ENCODE results near the gene AKAP8L. TPM values are rescaled to one million over a fixed set of nuclear protein-coding genes. Genes with fewer than 3 reads are reported as not detected.
A peak's percentile ranks its signal among the peaks of the same experiment; 100 is the strongest.

AKAP8L gene
- total RNA-seq, 1 donor from 2014 or later = 75.3 TPM

- H3K4me3 ChIP-seq (ENCODE audit: low read depth, low read length) = no peak overlapping the region
- no peak for DNase-seq (ENCODE audit: low read depth)
- no peak for TF ChIP-seq CTCF (IDR thresholded peaks at IDR 0.05; ENCODE audit: insufficient read depth, low read length, severe bottlenecking)
- no peak for FAIRE-seq
- H3K36me3 ChIP-seq (ENCODE audit: control insufficient read depth, insufficient read depth, low read length) = no peaks in the 10 kb centered on the region
- peaks cover 17% of the 10 kb centered on the region for H3K27me3 ChIP-seq (ENCODE audit: control insufficient read depth, insufficient read depth, low read length)
These were observed 37.2 kb upstream of the AKAP8L start for GRCh38 chr19:15455996-15456395.

- FAIRE-seq (no peak), DNase-seq (ENCODE audit: low read depth) (no peak)
These were observed 35.4 kb upstream of the AKAP8L start for GRCh38 chr19:15453906-15454860.

GRCh38 chr19:15453091-15453578 lies 34.3 kb upstream of the AKAP8L start:
- H3K27me3 ChIP-seq (ENCODE audit: control insufficient read depth, insufficient read depth, low read length) = peaks cover 14% of the 10 kb centered on the region
- no peak for FAIRE-seq
- no peak for DNase-seq (ENCODE audit: low read depth)
- no peaks in the 10 kb centered on the region for H3K36me3 ChIP-seq (ENCODE audit: control insufficient read depth, insufficient read depth, low read length)
- H3K4me3 ChIP-seq (ENCODE audit: low read depth, low read length) = peak overlapping the region; percentile 30
- TF ChIP-seq CTCF (IDR thresholded peaks at IDR 0.05; ENCODE audit: insufficient read depth, low read length, severe bottlenecking) = peak; percentile 40

More at GRCh38 chr19:15453906-15454860, 35.4 kb upstream of the AKAP8L start:
- H3K4me3 ChIP-seq (ENCODE audit: low read depth, low read length) = no peak overlapping the region
- TF ChIP-seq CTCF (IDR thresholded peaks at IDR 0.05; ENCODE audit: insufficient read depth, low read length, severe bottlenecking) = peak; percentile 23
- peaks cover 17% of the 10 kb centered on the region for H3K27me3 ChIP-seq (ENCODE audit: control insufficient read depth, insufficient read depth, low read length)
- no peaks in the 10 kb centered on the region for H3K36me3 ChIP-seq (ENCODE audit: control insufficient read depth, insufficient read depth, low read length)

GRCh38 chr19:15452111-15453047 lies 33.6 kb upstream of the AKAP8L start:
- TF ChIP-seq CTCF (IDR thresholded peaks at IDR 0.05; ENCODE audit: insufficient read depth, low read length, severe bottlenecking) = no peak
- H3K36me3 ChIP-seq (ENCODE audit: control insufficient read depth, insufficient read depth, low read length) = no peaks in the 10 kb centered on the region
- peak overlapping the region; percentile 30 for H3K4me3 ChIP-seq (ENCODE audit: low read depth, low read length)
- FAIRE-seq (no peak), DNase-seq (ENCODE audit: low read depth) (peak; percentile 65)
- peaks cover 9% of the 10 kb centered on the region for H3K27me3 ChIP-seq (ENCODE audit: control insufficient read depth, insufficient read depth, low read length)

- H3K4me3 ChIP-seq (ENCODE audit: low read depth, low read length) = no peak overlapping the region
- peaks cover 3% of the 10 kb centered on the region for H3K27me3 ChIP-seq (ENCODE audit: control insufficient read depth, insufficient read depth, low read length)
- no peak for TF ChIP-seq CTCF (IDR thresholded peaks at IDR 0.05; ENCODE audit: insufficient read depth, low read length, severe bottlenecking)
- FAIRE-seq (no peak), DNase-seq (ENCODE audit: low read depth) (no peak)
- no peaks in the 10 kb centered on the region for H3K36me3 ChIP-seq (ENCODE audit: control insufficient read depth, insufficient read depth, low read length)
These were observed 31.7 kb upstream of the AKAP8L start for GRCh38 chr19:15450528-15450890.
